HEK293 (cell line): ENCODE measurements around the gene PTGER1.

Source experiments
- CTCF ChIA-PET: fragments of 350-600 bp; formaldehyde crosslinking; extraction: SDS; loops from one replicate; lab custom pipeline; 2021; ENCODE audit warnings: antibody characterized with exemption; lab: Yijun Ruan, JAX
- POLR2A ChIA-PET: fragments of 300-600 bp; formaldehyde crosslinking; extraction: SDS; loops from one replicate; lab custom pipeline; 2020; ENCODE audit warnings: antibody characterized with exemption, inconsistent platforms; lab: Yijun Ruan, JAX
- H3K27ac ChIP-seq: fragments of 200-500 bp; sonication (Bioruptor generic); 2 replicates; pipeline ENCODE4 v1.5.1; 2014; ENCODE audit warnings: low read depth, low read length, control low read depth, inconsistent platforms; ENCODE audit errors: extremely low read depth
- H3K36me3 ChIP-seq, 2 experiments: fragments of 200-500 bp in 1 of 2; sonication (Bioruptor generic) in 1 of 2; 1 replicate in 1 of 2; 2 replicates in 1 of 2; pipeline ENCODE4 v1.5.1; 2014 to 2017; ENCODE audit warnings: inconsistent platforms in 2 of 2, low read length in 2 of 2; ENCODE audit not compliant: control insufficient read depth in 2 of 2, insufficient read depth in 1 of 2
- H3K4me1 ChIP-seq: fragments of 200-500 bp; sonication (Bioruptor generic); 2 replicates; pipeline ENCODE4 v1.5.1; 2014; ENCODE audit warnings: mild to moderate bottlenecking, low read length, inconsistent platforms; ENCODE audit not compliant: control insufficient read depth, insufficient read depth
- H3K4me3 ChIP-seq: 2 replicates; pipeline ENCODE4 v1.5.1; 2011; ENCODE audit warnings: low read depth, mild to moderate bottlenecking, control low read depth, low read length, moderate library complexity
- H3K9me3 ChIP-seq: fragments of 200-500 bp; sonication (Bioruptor generic); 2 replicates; pipeline ENCODE4 v1.5.1; 2014; ENCODE audit warnings: low read depth, low read length, inconsistent platforms; ENCODE audit not compliant: control insufficient read depth, insufficient read depth
- GFI1B ChIP-seq: fragments of 450-650 bp; formaldehyde crosslinking; IDR thresholded peaks from 2 replicates; pipeline ENCODE4 v1.5.1; 2016; ENCODE audit warnings: missing biosample characterization, missing genetic modification characterization
- HOXD13 ChIP-seq: sonication (generic); formaldehyde crosslinking; IDR thresholded peaks from 2 replicates; pipeline ENCODE4 v1.8.0; 2022; ENCODE audit warnings: missing genetic modification reagents, borderline replicate concordance
- KLF7 ChIP-seq: fragments of 450-650 bp; formaldehyde crosslinking; IDR thresholded peaks from 2 replicates; pipeline ENCODE4 v1.5.1; 2016; ENCODE audit warnings: missing biosample characterization, missing genetic modification characterization, borderline replicate concordance
- MYNN ChIP-seq: fragments of 450-650 bp; formaldehyde crosslinking; IDR thresholded peaks from 2 replicates; pipeline ENCODE4 v1.5.1; 2016; ENCODE audit warnings: missing biosample characterization, missing genetic modification characterization, borderline replicate concordance
- PRDM10 ChIP-seq: fragments of 450-650 bp; formaldehyde crosslinking; IDR thresholded peaks from 2 replicates; pipeline ENCODE4 v1.5.1; 2016; ENCODE audit warnings: missing biosample characterization, missing genetic modification characterization
- PRDM4 ChIP-seq: fragments of 450-650 bp; formaldehyde crosslinking; IDR thresholded peaks from 2 replicates; pipeline ENCODE4 v1.5.1; 2017; ENCODE audit warnings: missing biosample characterization, missing genetic modification characterization
- SP2 ChIP-seq: fragments of 450-650 bp; formaldehyde crosslinking; IDR thresholded peaks from 2 replicates; pipeline ENCODE4 v1.5.1; 2016; ENCODE audit warnings: missing biosample characterization, missing genetic modification characterization
- YY2 ChIP-seq: fragments of 450-650 bp; formaldehyde crosslinking; IDR thresholded peaks from 2 replicates; pipeline ENCODE4 v1.5.1; 2016; ENCODE audit warnings: missing biosample characterization, missing genetic modification characterization
- ZBTB11 ChIP-seq: fragments of 450-650 bp; formaldehyde crosslinking; conservative IDR thresholded peaks from 2 replicates; pipeline ENCODE4 v1.5.1; 2016; ENCODE audit warnings: low read depth, missing biosample characterization, missing genetic modification characterization
- ZFHX2 ChIP-seq: fragments of 450-650 bp; formaldehyde crosslinking; conservative IDR thresholded peaks from 2 replicates; pipeline ENCODE4 v1.5.1; 2016; ENCODE audit warnings: missing biosample characterization, missing genetic modification characterization
- ZNF140 ChIP-seq: fragments of 450-650 bp; formaldehyde crosslinking; IDR thresholded peaks from 2 replicates; pipeline ENCODE4 v1.5.1; 2016; ENCODE audit warnings: missing biosample characterization, missing genetic modification characterization
- ZNF169 ChIP-seq: fragments of 450-650 bp; formaldehyde crosslinking; IDR thresholded peaks from 2 replicates; pipeline ENCODE4 v1.5.1; 2016; ENCODE audit warnings: missing biosample characterization, missing genetic modification characterization
- ZNF2 ChIP-seq: fragments of 450-650 bp; formaldehyde crosslinking; IDR thresholded peaks from 2 replicates; pipeline ENCODE4 v1.5.1; 2016; ENCODE audit warnings: missing biosample characterization, missing genetic modification characterization
- ZNF248 ChIP-seq: fragments of 450-650 bp; formaldehyde crosslinking; IDR thresholded peaks from 2 replicates; pipeline ENCODE4 v1.5.1; 2017; ENCODE audit warnings: missing biosample characterization, missing genetic modification characterization
- ZNF335 ChIP-seq: fragments of 450-650 bp; formaldehyde crosslinking; conservative IDR thresholded peaks from 2 replicates; pipeline ENCODE4 v1.5.1; 2016; ENCODE audit warnings: missing biosample characterization, missing genetic modification characterization
- ZNF341 ChIP-seq: fragments of 450-650 bp; formaldehyde crosslinking; IDR thresholded peaks from 2 replicates; pipeline ENCODE4; 2016; ENCODE audit warnings: low read depth, missing biosample characterization, missing genetic modification characterization
- ZNF398 ChIP-seq: fragments of 450-650 bp; formaldehyde crosslinking; IDR thresholded peaks from 2 replicates; pipeline ENCODE4 v1.5.1; 2017; ENCODE audit warnings: missing biosample characterization, missing genetic modification characterization
- ZNF529 ChIP-seq: fragments of 450-650 bp; formaldehyde crosslinking; IDR thresholded peaks from 2 replicates; pipeline ENCODE4 v1.5.1; 2017; ENCODE audit warnings: missing genetic modification characterization, missing biosample characterization; ENCODE audit not compliant: insufficient replicate concordance
- ZNF585B ChIP-seq: fragments of 450-650 bp; formaldehyde crosslinking; IDR thresholded peaks from 2 replicates; pipeline ENCODE4 v1.5.1; 2016; ENCODE audit warnings: missing biosample characterization, missing genetic modification characterization
- ZNF600 ChIP-seq: fragments of 450-650 bp; formaldehyde crosslinking; IDR thresholded peaks from 2 replicates; pipeline ENCODE4 v1.5.1; 2016; ENCODE audit warnings: missing biosample characterization, missing genetic modification characterization
- ZNF76 ChIP-seq: fragments of 450-650 bp; formaldehyde crosslinking; IDR thresholded peaks from 2 replicates; pipeline ENCODE4; 2016; ENCODE audit warnings: low read depth, missing biosample characterization, missing genetic modification characterization, borderline replicate concordance

Gene PTGER1

GRCh38 chr19:14496029-14496833 lies 21.1 kb upstream of the PTGER1 start, which contains the start of gene GIPC1 (continued):
- TF ChIP-seq ZNF140 (no peak), ZNF341 (tag by site-specific recombination) (peak; percentile 100), ZNF600 (peak; percentile 88), PRDM10 (tag by site-specific recombination) (peak; percentile 100), ZNF529 (no peak), KLF7 (0 out of 2 replicates have a peak, but pooled peaks have one; percentile 57), SP2 (tag by site-specific recombination) (peak; percentile 98), PRDM4 (tag by site-specific recombination) (peak; percentile 17; the same call in 1 of the 2 replicates), ZBTB11 (tag by site-specific recombination) (peak; percentile 79), ZNF2 (tag by site-specific recombination) (peak; percentile 79; the same call in 1 of the 2 replicates), ZNF76 (tag by site-specific recombination) (peak; percentile 57; the same call in 1 of the 2 replicates)

- Histone ChIP-seq H3K9me3 (no peaks in the 10 kb centered on the region), H3K36me3 (peaks cover 4 to 15% of the 10 kb centered on the region in 2 experiments; a peak in 2 of 3 replicates), H3K4me3 (peak overlapping the region; percentile 69), H3K27ac (peak overlapping the region; percentile 60; the same call in 1 of the 2 replicates), H3K4me1 (no peaks in the 10 kb centered on the region)
- ChIA-PET POLR2A (interaction anchor here (0.6 to 3.3 kb wide), 9 partner anchors 8 to 359 kb away, joined by 3 to 45 read pairs (median 4); partner anchors contain the start of genes ADGRE2, ASF1B and DNAJB1), CTCF (interaction anchor here (0.6 to 3.2 kb wide), 6 partner anchors 9 to 334 kb away, joined by 3 to 23 read pairs (median 4); no protein-coding TSS in a partner anchor)
- TF ChIP-seq ZNF335 (tag by site-specific recombination) (0 out of 2 replicates have a peak, but pooled peaks have one; percentile 37), MYNN (tag by site-specific recombination) (no peak), ZFHX2 (tag by site-specific recombination) (0 out of 2 replicates have a peak, but pooled peaks have one; percentile 5), ZNF585B (no peak), ZNF169 (tag by site-specific recombination) (no peak), HOXD13 (CRISPR knock-in tag) (no peak), ZNF248 (tag by site-specific recombination) (no peak), ZNF398 (peak; percentile 27; the same call in 1 of the 2 replicates), GFI1B (tag by site-specific recombination) (no peak), YY2 (tag by site-specific recombination) (no peak)
Observed at GRCh38 chr19:14495672-14496028, 20.5 kb upstream of the PTGER1 start.
